ENCODE data around the gene ZNF701.
"Not testable (repeated sequence)": the region's sequence is repeated elsewhere in the genome, so short reads cannot be mapped to it uniquely, and the experiment has no call there.

The ZNF701 gene

DNA sequence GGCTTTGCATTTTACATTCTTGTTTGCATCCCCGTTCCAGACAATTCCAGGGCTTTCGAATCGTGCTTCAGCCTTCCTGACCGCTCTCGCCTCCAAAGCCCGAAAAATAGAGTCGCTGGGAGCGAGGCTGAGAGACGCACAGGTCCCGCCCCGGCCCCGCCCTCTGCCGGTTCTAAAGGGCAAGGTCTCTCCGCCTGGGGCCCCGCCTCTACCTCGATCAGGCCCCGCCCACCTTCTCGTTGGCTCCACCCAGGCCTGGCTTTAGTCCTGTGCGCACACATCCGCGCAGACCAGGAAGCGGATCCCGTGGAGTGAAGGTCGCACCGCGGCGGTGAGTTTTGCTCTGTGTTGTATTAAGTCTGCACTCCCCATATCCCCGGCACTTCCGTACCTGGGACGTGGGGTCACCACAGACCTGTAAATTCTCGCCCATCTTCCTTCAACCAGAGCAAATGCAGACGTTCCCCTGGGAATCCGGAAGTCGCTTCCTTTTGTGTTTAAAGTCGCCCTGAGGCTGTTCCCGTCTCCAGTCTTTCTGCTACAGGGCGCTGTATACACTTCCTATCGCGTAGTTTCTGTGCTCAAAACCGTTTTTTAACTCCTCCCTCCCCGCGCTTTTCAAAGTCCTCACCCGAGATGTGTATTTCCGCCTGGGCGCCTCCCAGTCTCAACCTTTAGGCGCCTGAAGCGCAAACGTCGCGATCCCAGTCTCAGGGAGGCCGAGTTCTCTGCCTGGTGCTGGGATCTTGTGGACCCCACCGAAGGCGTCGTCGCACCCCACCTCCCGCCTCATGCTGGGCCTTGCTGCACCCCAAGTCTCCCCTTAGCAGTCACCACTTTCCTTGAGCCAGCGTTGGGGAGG, at the start of gene ZNF701:
TSS of gene ZNF701 (plus strand) at position 288 of the 862 bp plus-strand sequence. CDS start 3,861 bp downstream, outside the sequence.
- DNase-seq = peak; percentile 91

DNA sequence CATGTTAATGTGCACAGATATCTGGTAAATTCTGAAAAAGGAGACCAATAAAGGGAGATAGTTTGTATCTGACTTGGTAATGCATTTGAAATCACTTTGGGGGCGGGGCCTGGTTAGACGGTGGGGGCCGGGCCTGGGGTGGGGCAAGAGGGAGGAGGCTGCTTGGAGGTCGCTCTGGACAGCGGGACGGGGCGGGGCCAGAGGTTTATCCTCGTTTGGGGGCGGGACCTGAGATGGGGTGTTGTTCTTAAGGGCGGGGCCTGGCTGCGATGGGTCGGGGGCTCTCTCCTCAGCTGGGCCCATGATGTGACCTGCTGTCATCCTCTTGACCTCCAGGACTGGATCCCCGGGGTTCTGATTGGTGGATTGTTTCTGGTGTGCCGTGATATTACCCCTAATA, 47.5 kb upstream of the ZNF701 start:
- no peak for DNase-seq

DNA sequence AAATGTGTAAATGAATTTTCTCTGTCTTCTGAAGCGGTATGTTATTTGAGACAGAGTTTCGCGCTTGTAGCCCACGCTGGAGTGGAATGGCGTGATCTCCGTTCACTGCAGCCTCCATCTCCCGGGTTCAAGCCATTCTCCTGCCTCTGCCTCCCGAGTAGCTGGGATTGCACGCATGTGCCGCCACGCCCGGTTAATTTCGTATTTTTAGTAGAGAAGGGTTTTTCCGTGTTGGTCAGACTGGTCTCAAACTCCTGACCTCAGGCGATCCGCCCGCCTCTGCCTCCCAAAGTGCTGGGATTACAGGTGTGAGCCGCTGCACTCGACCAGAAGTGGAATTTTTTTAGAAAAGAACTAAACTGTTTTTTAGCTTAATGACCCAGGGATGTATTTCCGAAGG, 46.0 kb upstream of the ZNF701 start:
- DNase-seq = no peak

- peak; percentile 85 for DNase-seq
These were observed 42.7 kb upstream of the ZNF701 start, which contains the start of gene ZNF808 for GRCh38 chr19:52527134-52527955. ZNF808 (plus strand) TSS chr19:52527668; CDS start chr19:52543285, 15,617 bp downstream.

GRCh38 chr19:52527956-52528351, 42.1 kb upstream of the ZNF701 start:
- no peak for DNase-seq

- DNase-seq = no peak
These were observed 37.6 kb upstream of the ZNF701 start for GRCh38 chr19:52532480-52532879.

- no peak for DNase-seq
These were observed 36.2 kb upstream of the ZNF701 start for GRCh38 chr19:52533901-52534300.

- DNase-seq = not testable (repeated sequence)
These were observed 34.7 kb upstream of the ZNF701 start for GRCh38 chr19:52535385-52535770.

- DNase-seq = no peak
These were observed 34.2 kb upstream of the ZNF701 start for GRCh38 chr19:52535771-52536447.

- DNase-seq = no peak
These were observed 33.7 kb upstream of the ZNF701 start for GRCh38 chr19:52536448-52536800.

GRCh38 chr19:52538815-52539214, 31.3 kb upstream of the ZNF701 start:
- DNase-seq = not testable (repeated sequence)

GRCh38 chr19:52541176-52541575, 28.9 kb upstream of the ZNF701 start:
- not testable (repeated sequence) for DNase-seq

GRCh38 chr19:52541608-52542007, 28.5 kb upstream of the ZNF701 start:
- no peak for DNase-seq

DNA sequence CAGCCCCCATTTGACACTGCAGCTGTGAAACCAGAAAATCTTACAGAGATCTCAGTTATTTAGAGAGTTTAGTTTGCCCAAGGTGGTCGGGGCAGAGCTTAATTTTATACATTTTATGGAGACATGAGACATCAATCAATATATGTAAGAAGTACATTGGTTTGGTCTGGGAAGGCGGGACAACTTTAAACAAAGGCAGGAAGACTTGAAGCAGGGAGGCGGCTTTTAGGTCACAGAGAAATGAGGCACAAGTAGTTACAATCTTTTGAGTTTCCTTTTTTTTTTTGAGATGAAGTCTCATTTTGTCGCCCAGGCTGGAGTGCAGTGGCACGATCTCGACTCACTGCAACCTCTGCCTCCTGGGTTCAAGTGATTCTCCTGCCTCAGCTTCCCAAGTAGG, 27.5 kb upstream of the ZNF701 start:
- not testable (repeated sequence) for DNase-seq

DNA sequence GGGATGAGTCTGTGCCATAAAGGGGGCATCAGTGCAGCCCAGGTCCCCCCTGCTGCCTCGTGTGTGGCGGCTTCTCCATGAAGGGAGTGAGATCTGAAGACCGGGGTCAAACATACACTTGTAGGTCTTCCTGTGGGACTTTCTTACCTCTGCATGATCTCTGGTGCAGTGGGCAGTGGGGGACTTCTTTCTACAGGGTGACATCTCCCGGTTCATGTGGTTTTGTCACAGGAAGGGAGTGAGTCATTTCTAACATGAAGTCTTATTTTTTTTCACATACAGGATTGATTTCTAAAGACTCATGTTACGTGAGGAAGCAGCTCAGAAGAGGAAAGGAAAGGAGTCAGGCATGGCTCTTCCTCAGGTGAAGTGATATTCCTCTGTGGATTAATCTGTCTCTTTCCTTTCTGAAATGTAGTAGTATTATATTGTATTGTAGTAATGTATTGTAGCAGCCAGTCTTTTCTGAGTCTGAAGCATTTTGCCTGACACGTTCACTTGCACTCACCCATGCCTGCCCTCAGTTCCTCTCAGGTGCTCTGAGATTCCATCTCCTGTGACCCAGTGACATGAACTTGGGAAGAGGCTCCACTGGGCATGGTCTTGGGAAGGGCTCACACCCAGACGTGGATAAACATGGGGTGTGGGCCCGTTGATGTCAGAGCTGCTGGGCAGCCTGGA, 27.0 kb upstream of the ZNF701 start:
- DNase-seq = no peak

DNA sequence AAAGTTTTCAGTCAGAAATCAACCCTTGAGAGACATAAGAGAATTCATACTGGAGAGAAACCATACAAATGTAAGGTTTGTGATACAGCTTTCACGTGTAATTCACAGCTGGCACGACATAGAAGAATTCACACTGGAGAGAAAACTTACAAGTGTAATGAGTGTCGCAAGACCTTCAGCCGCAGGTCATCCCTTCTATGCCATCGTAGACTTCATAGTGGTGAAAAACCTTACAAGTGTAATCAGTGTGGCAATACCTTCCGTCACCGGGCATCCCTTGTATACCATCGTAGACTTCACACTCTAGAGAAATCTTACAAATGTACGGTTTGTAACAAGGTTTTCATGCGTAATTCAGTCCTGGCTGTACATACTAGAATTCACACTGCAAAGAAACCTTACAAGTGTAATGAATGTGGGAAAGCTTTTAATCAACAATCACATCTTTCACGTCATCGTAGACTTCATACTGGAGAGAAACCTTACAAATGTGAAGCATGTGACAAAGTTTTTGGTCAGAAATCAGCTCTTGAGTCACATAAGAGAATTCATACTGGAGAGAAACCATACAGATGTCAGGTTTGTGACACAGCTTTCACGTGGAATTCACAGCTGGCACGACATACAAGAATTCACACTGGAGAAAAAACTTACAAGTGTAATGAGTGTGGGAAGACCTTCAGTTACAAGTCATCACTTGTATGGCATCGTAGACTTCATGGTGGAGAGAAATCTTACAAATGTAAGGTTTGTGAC, 15.7 kb upstream of the ZNF701 start:
- no peak for DNase-seq

- DNase-seq = no peak
These were observed 12.7 kb upstream of the ZNF701 start for GRCh38 chr19:52557231-52557995.

DNA sequence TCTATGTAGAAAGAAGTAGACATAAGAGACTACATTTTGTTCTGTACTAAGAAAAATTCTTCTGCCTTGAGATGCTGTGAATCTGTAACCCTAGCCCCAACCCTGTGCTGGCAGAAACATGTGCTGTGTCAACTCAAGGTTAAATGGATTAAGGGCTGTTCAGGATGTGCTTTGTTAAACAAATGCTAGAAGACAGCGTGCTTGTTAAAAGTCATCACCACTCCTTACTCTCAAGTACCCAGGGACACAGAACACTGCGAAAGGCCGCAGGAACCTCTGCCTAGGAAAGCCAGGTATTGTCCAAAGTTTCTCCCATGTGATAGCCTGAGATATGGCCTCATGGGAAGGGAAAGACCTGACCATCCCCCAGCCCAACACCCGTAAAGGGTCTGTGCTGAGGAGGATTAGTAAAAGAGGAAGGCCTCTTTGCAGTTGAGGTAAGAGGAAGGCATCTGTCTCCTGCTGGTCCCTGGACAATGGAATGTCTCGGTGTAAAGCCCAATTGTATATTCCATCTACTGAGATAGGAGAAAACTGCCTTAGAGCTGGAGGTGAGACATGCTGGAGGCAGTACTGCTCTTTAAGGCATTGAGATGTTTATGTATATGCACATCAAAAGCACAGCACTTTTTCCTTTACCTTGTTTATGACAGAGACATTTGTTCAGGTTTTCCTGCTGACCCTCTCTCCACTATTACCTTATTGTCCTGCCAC, 11.2 kb upstream of the ZNF701 start:
- DNase-seq = not testable (repeated sequence)

DNA sequence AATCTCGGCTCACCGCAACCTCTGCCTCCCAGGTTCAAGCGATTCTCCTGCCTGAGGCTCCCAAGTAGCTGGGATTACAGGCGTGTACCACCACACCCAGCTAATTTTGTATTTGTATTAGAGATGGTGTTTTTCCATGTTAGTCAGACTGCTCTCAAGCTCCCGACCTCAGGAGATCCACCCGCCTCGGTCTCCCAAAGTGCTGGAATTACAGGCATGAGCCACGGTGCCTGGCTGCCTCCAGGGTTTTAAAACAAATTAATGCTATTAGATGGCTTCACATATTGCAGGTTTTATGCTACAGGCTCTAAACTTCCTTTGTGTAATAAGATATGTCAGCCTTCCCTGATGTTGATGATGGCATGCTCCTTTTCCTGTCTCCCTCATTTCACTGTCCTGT, 8.5 kb upstream of the ZNF701 start:
- not testable (repeated sequence) for DNase-seq

DNA sequence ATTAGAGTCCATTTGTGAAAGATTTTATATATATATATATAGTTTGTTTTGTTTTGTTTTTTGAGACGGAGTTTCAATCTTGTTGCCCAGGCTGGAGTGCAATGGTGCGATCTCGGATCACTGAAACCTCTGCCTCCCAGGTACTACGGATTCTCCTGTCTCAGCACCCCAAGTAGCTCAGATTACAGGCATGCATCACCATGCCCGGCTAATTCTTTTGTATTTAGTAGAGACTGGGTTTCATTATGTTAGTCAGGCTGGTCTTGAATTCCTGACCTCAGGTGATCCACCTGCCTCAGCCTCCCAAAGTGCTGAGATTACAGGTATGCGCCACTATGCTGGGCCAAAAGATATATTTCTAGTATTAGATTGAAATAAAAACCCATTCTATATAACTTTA, 4.0 kb upstream of the ZNF701 start:
- no peak for DNase-seq
